Trophoblast cell (in vitro differentiated cells and primary cell): ENCODE results near the gene NFKBIE.

ENCODE experiments used
- DNase-seq, 2 donors: peaks; one replicate each; pipeline ENCODE4 v3.0.0-alpha.2; 2016
- H2AFZ ChIP-seq: 2 replicates; pipeline ENCODE4 v1.6.1; 2013; ENCODE audit warnings: low read length, moderate library complexity, mild to moderate bottlenecking; ENCODE audit not compliant: insufficient read depth, poor library complexity
- H2AK5ac ChIP-seq: 2 replicates; pipeline ENCODE4 v1.6.1; 2013; ENCODE audit warnings: mild to moderate bottlenecking, low read length
- H2BK120ac ChIP-seq: 2 replicates; pipeline ENCODE4 v1.6.1; 2013; ENCODE audit warnings: low read length, mild to moderate bottlenecking, moderate library complexity; ENCODE audit not compliant: insufficient read depth, poor library complexity
- H2BK12ac ChIP-seq: 2 replicates; pipeline ENCODE4 v1.6.1; 2013; ENCODE audit warnings: mild to moderate bottlenecking, low read length, moderate library complexity
- H2BK5ac ChIP-seq: 2 replicates; pipeline ENCODE4 v1.6.1; 2013; ENCODE audit warnings: low read length, low read depth, moderate library complexity, mild to moderate bottlenecking; ENCODE audit not compliant: poor library complexity
- H3K14ac ChIP-seq: 2 replicates; pipeline ENCODE4 v1.6.1; 2013; ENCODE audit warnings: mild to moderate bottlenecking, low read length
- H3K18ac ChIP-seq: 2 replicates; pipeline ENCODE4 v1.6.1; 2013; ENCODE audit warnings: mild to moderate bottlenecking, low read length
- H3K23ac ChIP-seq: 2 replicates; pipeline ENCODE4 v1.6.1; 2013; ENCODE audit warnings: low read length
- H3K27ac ChIP-seq: 2 replicates; pipeline ENCODE4 v1.5.1; 2013; ENCODE audit warnings: low read depth, mild to moderate bottlenecking, inconsistent platforms, low read length, moderate library complexity
- H3K27me3 ChIP-seq: 2 replicates; pipeline ENCODE4 v1.6.1; 2013; ENCODE audit warnings: inconsistent platforms, mild to moderate bottlenecking, low read length, moderate library complexity; ENCODE audit not compliant: insufficient read depth
- H3K36me3 ChIP-seq, 2 experiments: 1 replicate in 1 of 2; 2 replicates in 1 of 2; pipeline ENCODE4 v1.6.1; 2013; ENCODE audit warnings: low read length in 2 of 2, mild to moderate bottlenecking in 2 of 2, moderate library complexity in 1 of 2; ENCODE audit not compliant: insufficient read depth in 2 of 2, control insufficient read depth in 1 of 2
- H3K4ac ChIP-seq: 2 replicates; pipeline ENCODE4 v1.6.1; 2013; ENCODE audit warnings: low read depth, mild to moderate bottlenecking, low read length, moderate library complexity
- H3K4me1 ChIP-seq, 2 experiments: 1 replicate in 1 of 2; 2 replicates in 1 of 2; pipeline ENCODE4 v1.6.1; 2013; ENCODE audit warnings: low read length in 2 of 2, mild to moderate bottlenecking in 2 of 2, moderate library complexity in 1 of 2; ENCODE audit not compliant: insufficient read depth in 2 of 2, control insufficient read depth in 1 of 2
- H3K4me2 ChIP-seq: 2 replicates; pipeline ENCODE4 v1.6.1; 2013; ENCODE audit warnings: inconsistent platforms, mild to moderate bottlenecking, low read length, moderate library complexity
- H3K4me3 ChIP-seq: 2 replicates; pipeline ENCODE4 v1.5.1; 2013; ENCODE audit warnings: mild to moderate bottlenecking, low read depth, low read length, inconsistent platforms
- H3K79me1 ChIP-seq: one replicate; pipeline ENCODE4 v1.6.1; 2013; ENCODE audit warnings: low read length
- H3K79me2 ChIP-seq: 2 replicates; pipeline ENCODE4 v1.6.1; 2013; ENCODE audit warnings: low read length, mild to moderate bottlenecking; ENCODE audit not compliant: control insufficient read depth, insufficient read depth, poor library complexity
- H3K9ac ChIP-seq: 2 replicates; pipeline ENCODE4 v1.6.1; 2013; ENCODE audit warnings: mild to moderate bottlenecking, low read length
- H3K9me3 ChIP-seq: 2 replicates; pipeline ENCODE4 v1.6.1; 2013; ENCODE audit warnings: low read depth, mild to moderate bottlenecking, control low read depth, inconsistent platforms, low read length; ENCODE audit not compliant: insufficient read depth
- H4K12ac ChIP-seq: 2 replicates; pipeline ENCODE4 v1.6.1; 2013; ENCODE audit warnings: low read depth, mild to moderate bottlenecking, low read length, moderate library complexity
- H4K8ac ChIP-seq: 2 replicates; pipeline ENCODE4 v1.6.1; 2013; ENCODE audit warnings: low read depth, mild to moderate bottlenecking, low read length, moderate library complexity
- H4K91ac ChIP-seq: one replicate; pipeline ENCODE4 v1.6.1; 2013; ENCODE audit warnings: low read depth, mild to moderate bottlenecking, low read length, moderate library complexity
- WGBS: extraction: QIAGEN DNeasy Blood & Tissue Kit; methylation state at CpG from one replicate; pipeline ENCODE4 v1.1.7; 2013; ENCODE audit warnings: missing lambda C conversion rate; ENCODE audit not compliant: insufficient read length, insufficient coverage; ENCODE audit errors: extremely low coverage; 5-methylcytosine and 5-hydroxymethylcytosine counted together

NFKBIE gene

DNA sequence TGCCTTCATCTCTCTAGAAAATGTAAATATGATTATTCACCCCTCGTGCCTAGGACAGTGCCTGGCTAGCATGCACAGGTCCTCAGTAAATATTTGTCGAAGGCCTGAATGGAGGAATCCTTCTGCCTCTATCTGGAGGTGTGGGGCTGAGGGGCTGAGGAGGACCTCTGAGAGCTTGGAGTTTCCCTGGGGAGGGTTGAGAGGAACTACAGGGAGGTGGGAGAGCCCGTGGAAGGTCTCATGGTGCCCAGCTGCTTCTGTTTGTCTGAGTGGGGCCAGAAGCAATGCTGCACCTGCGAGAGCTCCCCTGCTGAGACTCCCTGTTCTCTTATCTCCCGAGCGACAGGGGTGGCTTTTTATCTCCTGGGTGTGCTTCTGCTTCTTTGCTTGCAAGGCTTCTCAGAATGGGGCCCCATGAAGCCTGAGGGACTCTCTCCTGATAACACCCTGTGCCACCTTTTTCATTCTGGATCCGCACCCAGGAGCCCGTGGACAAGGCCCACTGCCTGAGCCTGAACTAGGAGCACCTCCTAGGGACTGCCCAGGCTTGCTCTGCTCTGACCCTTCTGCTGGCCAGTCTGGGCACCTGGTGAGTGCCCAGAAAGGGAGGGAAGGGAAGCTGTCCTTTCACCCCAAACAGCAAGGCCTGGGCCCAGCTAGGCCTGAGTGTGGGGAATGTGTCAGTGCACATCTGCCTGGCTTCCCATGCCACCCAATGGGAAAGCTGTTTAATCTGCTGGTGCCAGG is 39.6 kb downstream of the NFKBIE start:
- WGBS: no CpG with 5 or more reads among the region's 8 CpGs

DNA sequence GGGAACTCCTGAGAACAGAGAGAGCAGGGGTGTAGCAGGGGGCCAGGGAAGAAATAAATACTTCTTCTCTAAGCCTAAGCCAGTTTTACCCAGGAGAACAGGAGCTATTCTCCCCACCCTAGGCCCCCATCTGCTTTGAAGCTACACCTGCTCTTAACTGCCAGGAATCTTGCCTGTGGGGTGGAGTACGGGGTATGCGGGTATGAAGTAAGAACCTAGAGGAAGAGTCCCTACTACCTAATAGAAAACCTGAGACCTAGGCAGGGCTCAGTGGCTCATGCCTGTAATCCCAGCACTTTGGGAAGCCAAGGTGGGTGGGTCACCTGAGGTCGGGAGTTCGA is 40.4 kb downstream of the NFKBIE start:
- Histone ChIP-seq H2AK5ac (no peak overlapping the region), H3K4me1 (peaks cover 60 to 65% of the 10 kb centered on the region in 2 experiments), H3K4me2 (peak overlapping the region; percentile 88), H3K23ac (no peak overlapping the region), H3K27ac (no peak overlapping the region), H4K91ac (no peak overlapping the region), H3K27me3 (no peaks in the 10 kb centered on the region), H2BK12ac (no peak overlapping the region), H3K14ac (no peak overlapping the region), H3K79me2 (peaks cover 7% of the 10 kb centered on the region), H4K12ac (no peak overlapping the region), H3K79me1 (peaks cover 25% of the 10 kb centered on the region), H2BK5ac (no peak overlapping the region), H2BK120ac (no peak overlapping the region), H2AFZ (no peak overlapping the region), H4K8ac (no peak overlapping the region), H3K36me3 (peaks cover 16% of the 10 kb centered on the region in 2 experiments), H3K18ac (no peak overlapping the region), H3K9me3 (no peaks in the 10 kb centered on the region), H3K4ac (no peak overlapping the region), H3K4me3 (no peak overlapping the region), H3K9ac (no peak overlapping the region)
- no CpG with 5 or more reads among the region's 4 CpGs for WGBS
- DNase-seq: peak; percentile 90 to 95

More for the DNA sequence above, 39.6 kb downstream of the NFKBIE start:
- H3K9me3 ChIP-seq: no peaks in the 10 kb centered on the region
- peaks cover 21 to 24% of the 10 kb centered on the region in 2 experiments for H3K36me3 ChIP-seq
- H3K4me2 ChIP-seq: no peak overlapping the region
- H2BK120ac ChIP-seq: no peak overlapping the region
- peak overlapping the region; percentile 64 for H3K14ac ChIP-seq
- no peak overlapping the region for H3K9ac ChIP-seq
- no peak overlapping the region for H3K27ac ChIP-seq
- peak overlapping the region; percentile 16 for H4K12ac ChIP-seq
- peaks cover 30% of the 10 kb centered on the region for H3K79me1 ChIP-seq
- no peaks in the 10 kb centered on the region for H3K27me3 ChIP-seq
- H3K4ac ChIP-seq: peak overlapping the region; percentile 27
- H2AK5ac ChIP-seq: peak overlapping the region; percentile 79
- H3K23ac ChIP-seq: no peak overlapping the region
- peak overlapping the region; percentile 79 for H3K18ac ChIP-seq
- no peak for DNase-seq
- peaks cover 68 to 71% of the 10 kb centered on the region in 2 experiments for H3K4me1 ChIP-seq
- no peak overlapping the region for H4K8ac ChIP-seq
- H2AFZ ChIP-seq: no peak overlapping the region
- H4K91ac ChIP-seq: peak overlapping the region; percentile 54
- peaks cover 7% of the 10 kb centered on the region for H3K79me2 ChIP-seq
- no peak overlapping the region for H2BK5ac ChIP-seq
- H2BK12ac ChIP-seq: peak overlapping the region; percentile 50
- no peak overlapping the region for H3K4me3 ChIP-seq

DNA sequence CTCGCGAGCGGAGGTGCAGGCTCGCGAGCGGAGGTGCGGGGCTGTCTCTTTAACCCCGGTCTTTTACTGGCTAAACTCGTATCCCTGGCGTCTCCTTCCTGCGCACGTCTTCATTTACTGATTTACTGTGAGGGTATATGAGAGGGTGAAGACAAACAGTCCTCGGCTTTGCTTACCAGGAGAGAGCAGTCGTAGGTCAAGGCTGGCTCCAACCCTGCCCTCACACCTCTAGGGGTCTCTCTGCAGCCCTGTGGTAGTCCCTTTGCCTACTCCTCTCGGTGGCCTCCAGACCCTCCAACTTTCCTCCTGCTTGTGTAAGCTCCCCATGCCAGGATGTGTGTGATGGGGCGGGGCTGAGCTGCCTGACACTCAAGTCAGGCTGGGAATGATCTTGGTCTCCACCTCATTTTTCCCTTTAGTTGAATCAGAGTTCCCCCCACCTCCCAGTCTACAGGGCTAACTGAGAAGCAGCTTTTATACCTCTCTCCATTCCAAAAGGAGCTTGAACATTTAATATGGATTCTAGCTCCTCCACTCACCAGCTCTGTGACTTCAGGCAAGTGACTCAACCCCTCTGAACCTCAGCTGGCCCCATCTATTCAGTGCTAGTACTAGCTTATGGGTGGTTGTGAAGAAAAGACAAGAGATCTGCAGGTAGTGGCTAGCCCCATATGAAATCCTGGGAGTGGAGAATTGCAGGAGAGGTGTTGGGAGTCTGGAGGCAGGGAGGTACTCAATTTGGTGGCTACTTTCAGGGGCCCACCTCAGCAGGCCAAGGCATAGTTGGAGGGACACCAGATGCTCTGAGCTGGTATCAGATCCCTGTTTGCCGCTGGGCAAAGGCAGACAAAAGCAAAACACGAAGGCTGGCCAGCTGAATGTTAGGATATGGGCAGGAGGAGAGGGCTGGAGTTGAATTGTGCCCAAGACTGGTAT is 41.1 kb downstream of the NFKBIE start:
- H3K27ac ChIP-seq: no peak overlapping the region
- no peak overlapping the region for H4K12ac ChIP-seq
- H3K18ac ChIP-seq: peak overlapping the region; percentile 20
- H3K23ac ChIP-seq: no peak overlapping the region
- H3K4me1 ChIP-seq: peaks cover 60 to 64% of the 10 kb centered on the region in 2 experiments
- peak overlapping the region; percentile 88 for H3K4me2 ChIP-seq
- H3K4me3 ChIP-seq: peak overlapping the region; percentile 62
- no peak overlapping the region for H3K9ac ChIP-seq
- no peak overlapping the region for H2BK5ac ChIP-seq
- DNase-seq: peak in 1 of 2 donors; percentile 59
- peaks cover 9% of the 10 kb centered on the region in 2 experiments for H3K36me3 ChIP-seq
- no peak overlapping the region for H4K8ac ChIP-seq
- peaks cover 7% of the 10 kb centered on the region for H3K79me2 ChIP-seq
- H3K4ac ChIP-seq: peak overlapping the region; percentile 43
- H3K27me3 ChIP-seq: no peaks in the 10 kb centered on the region
- peak overlapping the region; percentile 12 for H3K14ac ChIP-seq
- H2BK120ac ChIP-seq: peak overlapping the region; percentile 4
- H2AK5ac ChIP-seq: no peak overlapping the region
- WGBS: no CpG with 5 or more reads among the region's 18 CpGs
- peak overlapping the region; percentile 1 for H2AFZ ChIP-seq
- H2BK12ac ChIP-seq: no peak overlapping the region
- no peaks in the 10 kb centered on the region for H3K9me3 ChIP-seq
- H4K91ac ChIP-seq: no peak overlapping the region
- peaks cover 27% of the 10 kb centered on the region for H3K79me1 ChIP-seq

DNA sequence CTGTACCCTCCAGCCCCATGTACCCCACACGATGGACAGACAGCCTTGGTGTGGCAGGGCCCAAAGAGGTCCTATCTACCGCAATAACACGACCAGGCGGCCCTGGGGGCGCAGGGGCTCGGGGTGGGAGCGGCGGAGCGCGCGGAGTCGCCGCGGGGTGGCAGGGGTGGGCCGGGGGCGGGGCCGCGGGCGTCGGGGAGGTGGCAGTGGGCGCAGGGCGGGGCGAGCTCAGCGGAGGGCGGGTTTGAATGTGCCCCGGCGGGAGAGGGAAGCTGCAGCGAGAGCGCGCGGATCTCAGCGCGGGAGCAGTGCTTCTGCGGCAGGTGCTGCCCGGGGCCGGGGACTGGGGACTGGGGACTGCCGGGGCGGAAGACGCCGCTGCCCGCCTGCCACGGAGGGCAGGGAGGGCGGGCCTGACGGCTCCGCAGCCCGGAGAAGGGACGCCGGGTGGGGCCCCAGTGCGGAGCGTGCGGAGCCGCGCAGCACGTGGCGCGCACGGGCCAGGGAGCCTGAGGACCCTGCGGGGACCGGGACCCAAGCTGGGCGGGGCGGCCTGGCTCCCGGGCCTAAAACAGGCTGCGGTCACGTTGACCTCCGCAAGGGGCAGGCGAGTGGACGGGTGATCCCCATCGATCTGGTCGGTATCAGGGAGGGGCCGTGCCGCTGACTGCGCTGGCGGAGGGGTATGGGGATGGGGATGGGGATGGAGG is 41.9 kb downstream of the NFKBIE start, which contains the start of gene SLC29A1:
TSS of gene SLC29A1 (plus strand) at position 277 of the 710 bp plus-strand sequence. CDS start 3,719 bp downstream, outside the sequence.
- no peaks in the 10 kb centered on the region for H3K27me3 ChIP-seq
- H3K4me2 ChIP-seq: peak within 1 kb of the TSS; percentile 88
- peak within 1 kb of the TSS; percentile 0 for H2BK120ac ChIP-seq
- no peak within 1 kb of the TSS for H3K27ac ChIP-seq
- H3K9ac ChIP-seq: no peak within 1 kb of the TSS
- H3K36me3 ChIP-seq: peaks cover 2% of the 10 kb centered on the region in 2 experiments
- H2AFZ ChIP-seq: peak within 1 kb of the TSS; percentile 30
- peaks cover 7% of the 10 kb centered on the region for H3K79me2 ChIP-seq
- H4K8ac ChIP-seq: peak within 1 kb of the TSS; percentile 0
- no peak within 1 kb of the TSS for H3K23ac ChIP-seq
- peak within 1 kb of the TSS; percentile 40 for H2AK5ac ChIP-seq
- no peak within 1 kb of the TSS for H2BK5ac ChIP-seq
- H3K9me3 ChIP-seq: no peaks in the 10 kb centered on the region
- peaks cover 35% of the 10 kb centered on the region for H3K79me1 ChIP-seq
- peak within 1 kb of the TSS; percentile 71 for H3K14ac ChIP-seq
- no CpG with 5 or more reads among the region's 73 CpGs for WGBS
- H2BK12ac ChIP-seq: peak within 1 kb of the TSS; percentile 6
- H3K4me1 ChIP-seq: peaks cover 62 to 66% of the 10 kb centered on the region in 2 experiments
- H3K4ac ChIP-seq: peak within 1 kb of the TSS; percentile 43
- H4K91ac ChIP-seq: peak within 1 kb of the TSS; percentile 16
- peak within 1 kb of the TSS; percentile 72 for H3K18ac ChIP-seq
- no peak within 1 kb of the TSS for H4K12ac ChIP-seq
- peak in 1 of 2 donors; percentile 57 for DNase-seq
- peak within 1 kb of the TSS; percentile 62 for H3K4me3 ChIP-seq
